Sigmoid colon (tissue), 7 donors: ENCODE measurements around the gene MEGF11. TPM values are rescaled to one million over a fixed set of nuclear protein-coding genes. Genes with fewer than 3 reads are reported as not detected.

Experiments
- DNase-seq: peaks from one replicate; pipeline ENCODE4 v3.0.0-alpha.2; 2019
- H3K27ac ChIP-seq, 4 donors: fragments of 200-600 bp; sonication (generic); one replicate each; pipeline ENCODE4 v1.5.1; 2016 to 2019; ENCODE audit warnings: mild to moderate bottlenecking in 1 of 4
- H3K27me3 ChIP-seq, 3 donors: fragments of 200-600 bp; sonication (generic); one replicate each; pipeline ENCODE4 v1.5.1; 2019; ENCODE audit warnings: mild to moderate bottlenecking in 1 of 3
- H3K36me3 ChIP-seq, 4 donors: fragments of 200-600 bp; sonication (generic); one replicate each; pipeline ENCODE4 v1.5.1; 2016 to 2019
- H3K4me1 ChIP-seq, 4 donors: fragments of 200-600 bp; sonication (generic); one replicate each; pipeline ENCODE4 v1.5.1; 2017 to 2019
- H3K4me3 ChIP-seq, 4 donors: fragments of 200-600 bp; sonication (generic); one replicate each; pipeline ENCODE4 v1.5.1; 2017 to 2019; ENCODE audit warnings: mild to moderate bottlenecking in 2 of 4, moderate library complexity in 1 of 4
- H3K9me3 ChIP-seq, 4 donors: fragments of 200-600 bp in 3 of 4; sonication (generic) in 3 of 4; one replicate each; pipeline versions ENCODE4 v1.5.1 to v1.6.1; 2013 to 2019
- EP300 ChIP-seq, 4 donors: sonication (generic); formaldehyde crosslinking; IDR thresholded peaks; one replicate each; pipeline ENCODE4 v1.6.1; 2017; ENCODE audit warnings: antibody characterized with exemption in 4 of 4
- POLR2A ChIP-seq, 2 donors: fragments of 450-650 bp; IDR thresholded peaks; one replicate each; pipeline ENCODE4 v1.6.1; 2016; ENCODE audit warnings: antibody characterized with exemption in 2 of 2, mild to moderate bottlenecking in 2 of 2, moderate library complexity in 2 of 2
- POLR2AphosphoS5 ChIP-seq, 4 donors: sonication (generic); formaldehyde crosslinking; IDR thresholded peaks; one replicate each; pipeline ENCODE4 v1.6.1; 2017; ENCODE audit warnings: antibody characterized with exemption in 4 of 4
- WGBS, 2 donors: extraction: QIAGEN DNeasy Blood & Tissue Kit; methylation state at CpG; one replicate each; pipeline ENCODE4 v1.1.7; 2013; 5-methylcytosine and 5-hydroxymethylcytosine counted together
- intact Hi-C: fragments of 100-400 bp; cut with DNase I; formaldehyde crosslinking; loops from one replicate; pipeline ENCODE4 v1.15.1; 2023
- polyA plus RNA-seq, 3 donors: library from polyadenylated mRNA; stranded (reverse); fragments of 200-250 nt; gene quantifications; one replicate each; pipeline ENCODE4 v1.2.3, GENCODE V29; 2013
- total RNA-seq, 4 donors: library from RNA; depleted of rRNA; stranded (reverse); fragments of >200 nt; gene quantifications; one replicate each; pipeline ENCODE4 v1.1.0, GENCODE V29; 2016
- TF ChIP-seq, protein P1 (sequence below), 4 experiments: fragments of 450-650 bp in 3 of 4; fragments of 200-600 bp in 1 of 4; IDR thresholded peaks; one replicate each; pipeline ENCODE4 v1.5.1; 2016 to 2019; ENCODE audit warnings: antibody characterized with exemption in 4 of 4, mild to moderate bottlenecking in 3 of 4, moderate library complexity in 2 of 4
- donor health status: healthy with polysubstance abuse.
- donor health status: Bipolar disorder and iron deficiency.
- donor health status: healthy.

Gene MEGF11
- total and polyA plus RNA-seq, 7 donors, result 0.04 TPM; not detected in 6

DNA sequence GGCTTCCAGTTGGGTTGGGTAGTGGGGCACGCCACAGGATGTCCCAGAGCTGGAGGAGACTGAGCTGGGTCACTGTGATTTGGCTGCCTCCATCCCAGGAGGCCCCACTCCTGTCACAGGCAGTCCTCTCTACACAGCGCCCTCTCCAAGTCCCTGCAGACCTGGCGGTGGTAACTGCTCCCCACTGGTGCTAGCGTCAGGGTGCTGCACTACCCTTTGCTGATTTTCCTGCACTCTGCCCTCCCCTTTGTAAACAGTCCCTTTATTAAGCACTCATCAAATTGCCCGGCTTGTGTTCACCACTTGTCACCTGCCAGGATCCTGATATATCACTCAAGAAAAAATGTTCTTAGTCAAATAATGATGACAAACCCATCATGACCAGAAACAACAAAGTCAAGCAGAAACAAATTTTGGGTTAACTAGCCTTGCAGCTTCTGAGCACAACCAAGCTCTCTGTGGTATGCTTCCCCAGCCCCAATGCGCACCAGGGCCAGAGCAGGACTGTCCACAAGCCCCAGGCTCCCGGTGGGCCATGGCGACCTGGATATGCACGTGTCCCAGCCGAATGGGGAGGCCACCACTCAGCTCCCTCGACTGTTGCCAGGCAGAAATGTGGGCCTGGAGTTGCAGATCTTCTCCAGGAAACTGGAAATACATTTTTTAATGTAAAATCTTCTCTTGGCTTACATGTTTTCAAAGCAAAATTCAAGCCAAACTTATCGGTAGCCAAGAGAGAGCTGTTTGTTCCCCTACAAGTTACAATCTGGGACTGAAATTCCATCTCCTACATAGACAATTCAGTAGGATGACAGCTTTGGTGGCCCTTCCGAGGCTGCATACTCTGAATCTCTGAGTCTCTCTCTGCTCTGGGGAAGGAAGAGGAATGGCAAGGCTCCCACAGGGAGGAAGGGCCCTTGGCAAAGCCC, 24.5 kb downstream of the MEGF11 start:
- Histone ChIP-seq H3K36me3 (no peaks in the 10 kb centered on the region), H3K27ac (no peak overlapping the region), H3K27me3 (peaks cover 0 to 12% (median 0%) of the 10 kb centered on the region in 3 donors), H3K9me3 (no peaks in the 10 kb centered on the region), H3K4me1 (no peaks in the 10 kb centered on the region), H3K4me3 (no peak overlapping the region)
- TF ChIP-seq, protein P1, sequence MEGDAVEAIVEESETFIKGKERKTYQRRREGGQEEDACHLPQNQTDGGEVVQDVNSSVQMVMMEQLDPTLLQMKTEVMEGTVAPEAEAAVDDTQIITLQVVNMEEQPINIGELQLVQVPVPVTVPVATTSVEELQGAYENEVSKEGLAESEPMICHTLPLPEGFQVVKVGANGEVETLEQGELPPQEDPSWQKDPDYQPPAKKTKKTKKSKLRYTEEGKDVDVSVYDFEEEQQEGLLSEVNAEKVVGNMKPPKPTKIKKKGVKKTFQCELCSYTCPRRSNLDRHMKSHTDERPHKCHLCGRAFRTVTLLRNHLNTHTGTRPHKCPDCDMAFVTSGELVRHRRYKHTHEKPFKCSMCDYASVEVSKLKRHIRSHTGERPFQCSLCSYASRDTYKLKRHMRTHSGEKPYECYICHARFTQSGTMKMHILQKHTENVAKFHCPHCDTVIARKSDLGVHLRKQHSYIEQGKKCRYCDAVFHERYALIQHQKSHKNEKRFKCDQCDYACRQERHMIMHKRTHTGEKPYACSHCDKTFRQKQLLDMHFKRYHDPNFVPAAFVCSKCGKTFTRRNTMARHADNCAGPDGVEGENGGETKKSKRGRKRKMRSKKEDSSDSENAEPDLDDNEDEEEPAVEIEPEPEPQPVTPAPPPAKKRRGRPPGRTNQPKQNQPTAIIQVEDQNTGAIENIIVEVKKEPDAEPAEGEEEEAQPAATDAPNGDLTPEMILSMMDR (IDR thresholded peaks at IDR 0.05), result no peak
- TF ChIP-seq POLR2A (IDR thresholded peaks at IDR 0.05), result no peak
- no peak for TF ChIP-seq POLR2AphosphoS5 (IDR thresholded peaks at IDR 0.05)
- TF ChIP-seq EP300 (IDR thresholded peaks at IDR 0.05), result no peak
- no peak for DNase-seq
- intact Hi-C loops, result no loop called here
- WGBS, 2 donors, result 85 to 87% methylated on average over 13 of the region's 13 CpGs

DNA sequence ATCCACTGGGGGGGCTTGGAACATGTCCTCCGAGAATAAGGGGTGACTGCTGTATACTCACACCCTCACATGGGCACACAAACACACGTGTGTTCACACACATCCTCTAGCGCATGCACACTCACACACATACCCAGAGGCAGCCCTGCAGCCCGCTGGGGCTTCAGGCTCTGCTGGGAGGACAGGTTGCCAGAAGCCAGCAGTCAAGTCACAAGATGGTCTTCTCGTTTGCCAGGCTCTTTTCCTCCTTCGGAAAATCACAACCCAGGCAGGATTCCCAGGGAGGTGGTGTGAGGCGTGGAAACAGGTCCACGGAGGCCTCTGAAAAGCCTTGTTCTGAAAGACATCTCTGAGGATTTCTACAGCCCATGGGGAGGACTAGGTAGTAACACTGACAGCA, 26.8 kb downstream of the MEGF11 start:
- Histone ChIP-seq H3K27ac (no peak overlapping the region), H3K4me3 (no peak overlapping the region), H3K4me1 (no peaks in the 10 kb centered on the region), H3K36me3 (no peaks in the 10 kb centered on the region), H3K27me3 (peaks cover 0 to 12% (median 0%) of the 10 kb centered on the region in 3 donors), H3K9me3 (no peaks in the 10 kb centered on the region)
- intact Hi-C loops, result no loop called here
- no peak for TF ChIP-seq EP300 (IDR thresholded peaks at IDR 0.05)
- TF ChIP-seq, protein P1 (IDR thresholded peaks at IDR 0.05), result no peak
- no peak for DNase-seq
- 81 to 84% methylated on average over 8 of the region's 8 CpGs for WGBS, 2 donors

DNA sequence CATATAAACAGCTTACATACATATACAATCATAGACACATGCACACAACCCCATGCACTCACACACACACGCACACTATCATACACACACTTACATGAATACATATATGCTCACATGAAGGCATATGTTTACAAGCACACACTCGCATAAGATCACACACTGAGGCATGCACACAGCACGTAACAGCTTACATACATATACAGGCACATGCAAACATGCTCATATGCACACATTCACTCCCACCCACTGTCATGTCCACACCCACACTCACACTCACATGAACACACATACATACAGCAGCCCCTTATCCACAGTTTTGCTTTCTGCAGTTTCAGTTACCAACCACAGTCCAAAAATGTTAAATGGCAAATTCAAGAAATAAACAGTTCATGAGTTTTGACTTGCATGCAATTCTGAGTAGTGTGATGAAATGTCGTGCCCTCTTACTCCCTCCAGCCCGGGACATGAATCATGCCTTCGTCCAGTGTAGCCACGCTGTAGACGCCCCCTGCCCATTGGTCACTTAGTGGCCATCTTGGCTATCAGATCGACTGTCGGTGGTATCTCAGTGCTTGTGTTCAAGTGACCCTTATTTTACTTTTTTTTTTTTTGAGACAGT, 27.8 kb downstream of the MEGF11 start:
- intact Hi-C loops, result no loop called here
- no peak for DNase-seq
- H3K4me1 ChIP-seq, result no peaks in the 10 kb centered on the region
- H3K27ac ChIP-seq, result no peak overlapping the region
- TF ChIP-seq, protein P1 (IDR thresholded peaks at IDR 0.05), result no peak
- no peak for TF ChIP-seq EP300 (IDR thresholded peaks at IDR 0.05)
- no peak for TF ChIP-seq POLR2A (IDR thresholded peaks at IDR 0.05)
- TF ChIP-seq POLR2AphosphoS5 (IDR thresholded peaks at IDR 0.05), result no peak
- no peak overlapping the region for H3K4me3 ChIP-seq
- WGBS, 2 donors, result 90 to 91% methylated on average over 10 of the region's 10 CpGs
- H3K27me3 ChIP-seq, result peaks cover 0 to 12% (median 0%) of the 10 kb centered on the region in 3 donors
- no peaks in the 10 kb centered on the region for H3K36me3 ChIP-seq
- H3K9me3 ChIP-seq, result no peaks in the 10 kb centered on the region

DNA sequence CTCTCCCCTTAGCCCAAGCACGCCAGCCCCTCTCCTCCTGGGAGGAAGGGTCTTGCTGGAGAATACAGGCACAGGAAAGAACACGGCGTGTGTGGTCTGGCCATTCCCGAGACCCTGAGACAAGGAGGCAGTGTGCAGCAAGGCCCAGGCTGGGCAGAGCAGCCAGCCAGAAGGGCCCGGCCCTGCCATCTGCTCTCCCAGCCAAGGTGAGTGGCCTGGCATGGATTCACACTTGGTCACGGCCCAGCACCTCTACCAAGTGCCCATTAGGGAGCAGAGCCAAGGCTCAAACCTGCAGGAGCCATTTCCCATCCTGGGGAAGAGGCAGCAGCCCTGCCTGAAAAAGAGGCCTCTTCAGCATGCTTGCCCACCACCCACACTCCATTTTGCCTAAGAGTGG, 28.6 kb downstream of the MEGF11 start:
- no peaks in the 10 kb centered on the region for H3K4me1 ChIP-seq
- no peaks in the 10 kb centered on the region for H3K9me3 ChIP-seq
- TF ChIP-seq POLR2AphosphoS5 (IDR thresholded peaks at IDR 0.05) (no peak), EP300 (IDR thresholded peaks at IDR 0.05) (no peak), POLR2A (IDR thresholded peaks at IDR 0.05) (no peak)
- TF ChIP-seq, protein P1 (IDR thresholded peaks at IDR 0.05), result no peak
- DNase-seq, result no peak
- intact Hi-C loops, result no loop called here
- WGBS, 2 donors, result 86 to 91% methylated on average over 6 of the region's 6 CpGs
- H3K27ac ChIP-seq, result no peak overlapping the region
- no peaks in the 10 kb centered on the region for H3K36me3 ChIP-seq
- peaks cover 0 to 12% (median 0%) of the 10 kb centered on the region in 3 donors for H3K27me3 ChIP-seq
- H3K4me3 ChIP-seq, result no peak overlapping the region
